Measurements from ENCODE around the gene BFSP1. TPM values are rescaled to one million over a fixed set of nuclear protein-coding genes. Genes with fewer than 3 reads are reported as not detected.

Gene BFSP1
- total and polyA plus RNA-seq, 2 of the 8 experiments (the other 6 are each of a cell fraction or from before 2014, with no cell fraction given) = 1.5 to 2.5 TPM

- TF ChIP-seq, protein P1, sequence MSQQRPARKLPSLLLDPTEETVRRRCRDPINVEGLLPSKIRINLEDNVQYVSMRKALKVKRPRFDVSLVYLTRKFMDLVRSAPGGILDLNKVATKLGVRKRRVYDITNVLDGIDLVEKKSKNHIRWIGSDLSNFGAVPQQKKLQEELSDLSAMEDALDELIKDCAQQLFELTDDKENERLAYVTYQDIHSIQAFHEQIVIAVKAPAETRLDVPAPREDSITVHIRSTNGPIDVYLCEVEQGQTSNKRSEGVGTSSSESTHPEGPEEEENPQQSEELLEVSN (IDR thresholded peaks at IDR 0.05) = no peak
- TF ChIP-seq SP2 (IDR thresholded peaks at IDR 0.05; ENCODE audit: low read length) (no peak), BCL11A (IDR thresholded peaks at IDR 0.05; ENCODE audit: low read depth in 2 of 2, low read length in 2 of 2) (no peak), HDAC2 (IDR thresholded peaks at IDR 0.05; ENCODE audit: borderline replicate concordance in 1 of 2, low read depth in 2 of 2, low read length in 2 of 2) (no peak)
- TF ChIP-seq, protein P2, sequence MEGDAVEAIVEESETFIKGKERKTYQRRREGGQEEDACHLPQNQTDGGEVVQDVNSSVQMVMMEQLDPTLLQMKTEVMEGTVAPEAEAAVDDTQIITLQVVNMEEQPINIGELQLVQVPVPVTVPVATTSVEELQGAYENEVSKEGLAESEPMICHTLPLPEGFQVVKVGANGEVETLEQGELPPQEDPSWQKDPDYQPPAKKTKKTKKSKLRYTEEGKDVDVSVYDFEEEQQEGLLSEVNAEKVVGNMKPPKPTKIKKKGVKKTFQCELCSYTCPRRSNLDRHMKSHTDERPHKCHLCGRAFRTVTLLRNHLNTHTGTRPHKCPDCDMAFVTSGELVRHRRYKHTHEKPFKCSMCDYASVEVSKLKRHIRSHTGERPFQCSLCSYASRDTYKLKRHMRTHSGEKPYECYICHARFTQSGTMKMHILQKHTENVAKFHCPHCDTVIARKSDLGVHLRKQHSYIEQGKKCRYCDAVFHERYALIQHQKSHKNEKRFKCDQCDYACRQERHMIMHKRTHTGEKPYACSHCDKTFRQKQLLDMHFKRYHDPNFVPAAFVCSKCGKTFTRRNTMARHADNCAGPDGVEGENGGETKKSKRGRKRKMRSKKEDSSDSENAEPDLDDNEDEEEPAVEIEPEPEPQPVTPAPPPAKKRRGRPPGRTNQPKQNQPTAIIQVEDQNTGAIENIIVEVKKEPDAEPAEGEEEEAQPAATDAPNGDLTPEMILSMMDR (IDR thresholded peaks at IDR 0.05; ENCODE audit: control extremely low read depth in 1 of 3, insufficient read depth in 1 of 3, low read depth in 1 of 3, low read length in 3 of 3) = no peak
These were observed 30.4 kb downstream of the BFSP1 start (continued) for GRCh38 chr20:17500826-17501225.
